Pulmonary artery endothelial cell (primary cell): ENCODE measurements around the gene EFTUD2. TPM values are rescaled to one million over a fixed set of nuclear protein-coding genes. Genes with fewer than 3 reads are reported as not detected.
"Not testable (repeated sequence)": the region's sequence is repeated elsewhere in the genome, so short reads cannot be mapped to it uniquely, and the experiment has no call there.

Experiments used
- DNase-seq: peaks from one replicate; pipeline ENCODE4 v3.0.0-alpha.2; 2011; ENCODE audit warnings: low read depth, low spot score
- total RNA-seq: library from RNA; depleted of rRNA; stranded (reverse); fragments of >200 nt; gene quantifications from 2 replicates; pipeline ENCODE4 v1.2.3, GENCODE V29; 2014

The EFTUD2 gene
- total RNA-seq, result 226 and 278 TPM in 2 replicates

DNA sequence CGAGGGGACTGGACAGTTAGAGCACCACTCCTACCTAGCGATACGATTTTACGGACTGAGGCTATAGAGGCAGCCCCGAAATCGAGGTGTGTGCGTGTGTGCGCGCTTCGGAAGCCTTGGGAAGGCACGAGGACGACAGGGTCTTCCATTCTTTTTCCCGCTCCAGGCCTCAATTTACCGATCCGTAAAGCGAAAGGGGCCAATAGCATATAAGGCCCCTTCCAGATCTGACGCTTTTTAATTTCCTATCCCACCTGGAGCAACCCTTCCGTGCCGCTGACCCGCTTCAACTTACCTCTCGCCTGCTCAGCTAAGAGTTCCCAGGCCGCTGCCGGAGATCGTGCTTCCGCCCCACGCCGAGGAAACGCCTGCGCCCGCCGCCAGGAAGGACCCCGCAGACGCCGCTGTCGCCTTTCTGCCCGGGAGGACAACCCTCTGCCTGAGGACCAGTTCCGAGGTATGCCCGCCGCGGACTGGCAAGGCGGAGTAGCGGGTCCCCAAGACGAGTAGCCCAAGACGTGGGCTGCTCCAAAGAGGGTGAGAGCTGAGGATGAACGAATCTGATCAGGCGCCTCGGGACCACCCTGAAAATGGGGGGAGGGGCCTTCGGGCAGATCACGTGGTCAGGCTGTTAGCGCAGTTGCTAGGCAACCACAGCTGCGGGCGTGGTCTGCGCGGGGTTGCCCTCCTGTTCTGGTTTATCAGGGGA is at the start of gene EFTUD2:
Gene EFTUD2 (minus strand): TSS at position 372 of the 709 bp plus-strand sequence. CDS start 4,924 bp downstream, outside the sequence.
- peak; percentile 66 for DNase-seq

DNA sequence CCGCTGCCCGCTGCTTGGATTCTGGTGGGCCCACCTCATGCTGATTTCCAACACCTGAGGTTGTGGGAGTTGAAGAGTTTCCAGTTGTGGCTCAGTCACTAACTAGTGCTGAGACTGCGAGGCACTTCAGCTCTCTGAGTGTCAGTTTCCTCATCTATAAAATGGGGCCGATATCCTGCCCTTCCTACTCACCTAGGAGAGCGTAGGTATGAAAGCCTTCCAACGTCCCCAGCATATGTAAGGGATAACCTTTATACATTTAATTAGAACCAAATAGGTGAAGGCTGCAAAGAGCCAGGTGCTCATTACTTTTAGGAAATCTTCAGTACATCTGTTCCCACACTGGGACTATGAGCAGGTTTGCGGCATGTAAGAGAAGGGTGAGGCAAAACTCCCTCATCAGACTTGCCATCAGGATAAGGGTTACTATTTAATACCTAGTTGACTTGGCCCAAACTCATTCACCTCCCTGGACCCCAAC is 49.1 kb upstream of the EFTUD2 start:
- DNase-seq, result no peak

DNA sequence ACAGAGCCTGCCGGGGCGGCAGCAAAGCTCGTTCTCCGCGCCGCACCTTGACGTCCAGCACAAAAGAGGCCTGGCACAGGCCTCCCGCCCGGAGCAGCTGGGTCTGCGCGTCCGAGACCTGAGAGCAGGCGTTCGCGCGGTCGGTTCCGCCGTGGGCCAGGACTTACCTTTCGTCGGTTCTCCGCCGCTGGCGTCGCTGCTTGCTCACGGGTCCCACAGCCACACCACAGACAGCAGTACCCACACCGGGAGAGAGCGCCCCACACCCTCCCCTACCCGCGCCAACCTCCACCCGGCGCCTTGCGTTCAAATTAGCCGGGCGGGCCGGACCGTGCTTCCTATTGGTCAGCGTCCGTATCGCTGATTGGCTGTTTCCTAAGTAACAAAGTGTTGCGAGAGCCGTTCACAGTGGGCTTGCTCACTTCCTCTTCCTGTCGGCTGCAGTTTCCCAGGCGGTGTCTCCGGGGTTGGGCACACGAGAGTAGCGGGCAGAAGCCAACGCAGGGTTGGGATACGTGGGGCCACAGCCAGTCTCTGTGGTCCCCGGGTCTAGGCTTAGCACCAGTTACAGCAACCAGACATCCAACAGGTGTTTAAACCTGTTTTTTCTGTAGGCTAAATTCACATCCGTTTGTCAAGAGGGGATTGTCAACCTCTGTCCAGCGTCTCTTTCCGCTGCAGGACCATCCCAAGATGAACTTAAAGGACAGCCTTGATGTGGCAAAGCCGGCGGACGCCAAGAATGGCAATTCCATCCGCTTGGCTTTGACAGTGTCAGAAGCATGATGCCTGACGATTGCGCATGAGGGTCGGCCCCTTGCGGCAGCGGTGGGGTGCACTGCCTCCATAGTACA is 48.4 kb upstream of the EFTUD2 start, which contains the start of gene KIF18B:
Gene KIF18B (minus strand): TSS at position 313 of the 854 bp plus-strand sequence. CDS start 11,429 bp downstream, outside the sequence.
- DNase-seq, result peak; percentile 90

DNA sequence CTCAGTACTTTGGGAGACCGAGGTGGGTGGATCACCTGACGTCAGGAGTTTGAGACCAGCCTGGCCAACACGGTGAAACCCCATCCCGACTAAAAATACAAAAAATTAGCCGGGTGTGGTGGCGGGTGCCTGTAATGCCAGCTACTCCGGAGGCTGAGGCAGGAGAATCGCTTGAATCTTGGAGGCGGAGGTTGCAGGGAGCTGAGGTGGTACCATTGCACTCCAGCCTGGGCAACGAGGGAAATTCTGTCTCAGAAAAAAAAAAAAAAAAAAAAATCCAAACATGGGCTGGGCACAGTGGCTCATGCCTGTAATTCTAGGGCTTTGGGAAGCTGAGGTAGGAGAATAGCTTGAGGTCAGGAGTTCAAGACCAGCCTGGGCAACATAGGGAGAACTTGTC is 46.4 kb upstream of the EFTUD2 start:
- not testable (repeated sequence) for DNase-seq

DNA sequence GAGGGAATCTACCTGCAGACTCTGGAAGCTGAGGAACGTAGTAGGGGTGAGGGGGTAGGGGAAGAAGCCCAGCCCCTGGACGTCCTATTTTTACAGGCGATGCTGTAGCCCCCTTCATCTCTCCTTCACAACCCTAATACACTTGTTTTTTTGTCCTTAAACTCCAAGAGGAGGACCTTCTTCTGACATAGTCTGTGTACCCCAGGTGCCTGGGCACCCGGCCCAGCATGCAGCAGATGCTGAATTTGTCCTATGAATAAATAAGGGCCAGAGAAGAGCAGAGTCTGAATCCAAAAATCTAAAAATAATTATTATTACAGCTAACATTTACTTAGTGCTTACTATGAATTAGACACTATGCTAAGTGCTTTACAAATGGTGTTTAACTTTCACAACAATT is 43.2 kb upstream of the EFTUD2 start:
- no peak for DNase-seq

DNA sequence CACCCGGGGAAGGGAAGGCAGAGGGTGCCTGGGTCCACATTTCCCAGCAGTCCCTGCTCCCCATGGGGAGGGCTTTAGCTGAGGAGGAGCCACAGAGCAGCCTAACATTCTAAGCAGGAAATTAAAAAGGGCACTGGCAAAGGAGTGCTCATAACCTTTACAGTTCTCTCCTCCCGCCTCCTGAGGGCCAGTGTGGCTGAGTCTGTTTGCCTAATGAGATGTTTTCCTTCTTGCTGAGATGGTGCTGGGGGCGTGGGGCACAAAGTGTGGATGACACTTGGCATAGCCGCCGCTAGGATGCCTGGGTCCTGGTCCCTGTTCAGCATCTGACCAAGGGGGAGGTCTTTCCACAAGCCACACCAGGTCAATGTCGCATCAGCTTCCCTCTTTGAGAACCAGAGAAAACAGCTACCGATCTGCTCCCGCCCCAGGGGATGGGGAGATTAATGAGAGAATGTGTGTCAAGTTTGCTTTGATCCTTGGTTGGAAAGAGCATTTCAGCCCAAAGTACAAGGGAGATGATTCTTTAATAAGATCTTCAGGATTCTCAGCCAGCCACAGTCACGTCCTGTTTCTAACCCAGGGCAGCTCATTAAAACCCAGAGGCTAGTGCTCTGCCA is 42.6 kb upstream of the EFTUD2 start:
- no peak for DNase-seq

DNA sequence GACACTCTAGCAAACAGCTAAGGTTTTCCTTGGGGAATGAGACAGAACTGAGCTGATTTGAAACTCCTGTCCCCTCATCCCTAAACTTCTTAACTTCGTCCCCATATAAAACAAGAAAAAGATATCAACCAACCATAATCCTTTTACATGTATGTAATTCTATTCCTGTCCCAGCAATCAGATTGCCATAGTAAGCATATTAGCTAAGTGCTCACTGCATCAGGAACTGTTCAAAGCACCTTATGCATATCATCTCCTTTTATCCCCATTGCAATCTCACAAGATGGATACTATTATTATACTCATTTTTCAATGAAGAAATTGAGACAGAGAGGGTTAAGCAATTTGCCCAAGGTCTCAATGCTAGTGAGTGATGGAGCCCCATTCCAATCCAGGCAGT is 41.5 kb upstream of the EFTUD2 start:
- DNase-seq, result no peak

DNA sequence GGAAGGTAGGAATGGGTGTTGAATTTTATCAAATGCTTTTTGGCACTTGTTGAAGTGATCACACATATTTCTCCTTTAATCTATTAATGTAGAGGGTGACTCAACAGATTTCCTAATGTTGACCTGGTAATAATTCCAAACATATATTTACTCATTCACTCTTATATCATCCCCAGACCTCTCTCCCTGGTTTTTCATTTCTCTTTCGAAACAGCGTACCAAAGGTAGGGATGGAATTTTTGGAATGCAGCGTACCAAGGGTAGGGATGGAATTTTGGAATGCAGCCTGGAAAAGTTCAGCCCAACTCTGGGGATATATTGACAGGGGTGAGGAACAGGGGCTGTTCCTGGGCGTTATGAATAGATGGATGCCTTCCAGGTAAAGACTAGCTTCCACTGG is 41.1 kb upstream of the EFTUD2 start:
- no peak for DNase-seq

DNA sequence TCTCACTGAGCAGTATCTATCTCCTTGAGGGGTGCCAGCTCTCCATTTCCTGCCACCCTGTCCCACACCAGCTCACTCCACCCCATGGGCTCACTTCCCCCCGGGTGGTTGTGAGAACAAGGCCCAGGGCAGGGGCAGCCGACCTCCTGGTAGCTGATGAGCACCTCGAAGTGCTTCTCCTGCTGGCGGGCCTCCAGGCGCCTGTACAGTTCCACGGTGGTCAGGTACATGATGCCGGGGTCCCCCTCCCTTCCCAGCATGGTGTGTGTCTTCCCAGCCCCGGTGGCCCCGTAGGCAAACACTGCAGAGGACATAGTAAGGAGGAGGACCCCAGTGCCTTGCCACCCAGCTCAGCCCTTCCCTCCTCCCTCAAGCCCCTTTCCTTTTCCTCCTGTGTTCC is 35.9 kb upstream of the EFTUD2 start:
- DNase-seq, result no peak

DNA sequence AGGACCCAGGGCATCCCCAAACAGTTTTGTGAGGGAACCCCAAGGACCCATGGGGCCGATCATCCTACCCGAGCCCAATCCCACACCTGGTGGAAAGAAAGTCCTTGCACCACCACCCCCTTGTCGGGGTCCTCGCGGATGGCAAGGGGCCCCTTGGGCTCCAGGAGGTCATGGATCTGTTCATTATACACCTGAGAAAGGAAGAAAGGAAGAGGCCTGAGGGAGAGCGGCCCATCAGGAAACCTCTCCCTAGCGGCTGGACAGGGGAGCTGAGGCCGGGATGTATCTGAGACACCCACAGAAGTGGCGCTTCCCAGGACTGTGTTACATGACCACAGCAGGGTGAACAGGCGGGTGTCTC is 35.5 kb upstream of the EFTUD2 start:
- DNase-seq, result no peak

DNA sequence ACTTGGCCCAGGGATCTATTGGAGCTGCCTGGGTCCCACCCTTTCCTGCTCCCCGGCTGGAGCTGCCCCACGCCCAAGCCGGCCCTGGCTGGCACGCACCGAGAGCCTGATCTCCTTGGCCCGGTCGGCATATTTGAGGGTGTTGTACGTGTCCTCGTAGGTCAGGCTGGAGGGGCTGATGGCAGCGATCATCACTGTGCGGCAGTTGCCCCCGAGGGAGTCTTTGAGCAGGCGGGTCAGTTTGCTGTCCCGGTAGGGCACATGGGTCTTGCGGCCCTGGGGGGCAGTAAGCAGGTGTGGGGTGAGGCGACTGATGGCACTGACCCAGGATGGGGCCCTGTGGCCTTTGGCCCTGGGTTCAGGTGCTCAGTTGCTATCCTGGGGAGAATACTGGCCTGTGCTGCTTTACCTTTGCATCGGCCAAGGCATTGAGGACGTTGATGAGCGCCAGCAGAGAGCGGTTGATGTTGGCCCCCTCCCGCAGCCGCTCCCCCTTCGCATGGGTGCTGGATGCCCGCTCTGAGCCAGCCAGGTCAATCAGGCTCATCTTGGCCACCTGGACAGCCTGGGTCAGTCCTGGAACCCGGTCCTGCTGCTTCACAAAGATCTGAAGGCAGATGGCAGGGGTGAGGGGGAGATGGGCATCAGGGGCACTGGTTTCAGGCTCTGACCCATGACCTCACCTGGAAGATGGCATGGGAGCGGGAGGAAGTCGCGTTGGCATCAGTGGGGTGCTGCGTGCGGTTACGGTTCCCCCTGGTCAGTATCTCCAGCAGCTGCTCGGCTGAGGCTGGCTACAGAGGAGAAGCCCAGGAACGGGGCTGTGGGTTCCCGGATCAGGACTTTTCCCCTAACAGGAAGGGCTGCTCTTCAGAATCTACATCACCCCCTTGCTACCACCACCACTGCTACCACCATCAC is 34.8 kb upstream of the EFTUD2 start:
- DNase-seq, result no peak

DNA sequence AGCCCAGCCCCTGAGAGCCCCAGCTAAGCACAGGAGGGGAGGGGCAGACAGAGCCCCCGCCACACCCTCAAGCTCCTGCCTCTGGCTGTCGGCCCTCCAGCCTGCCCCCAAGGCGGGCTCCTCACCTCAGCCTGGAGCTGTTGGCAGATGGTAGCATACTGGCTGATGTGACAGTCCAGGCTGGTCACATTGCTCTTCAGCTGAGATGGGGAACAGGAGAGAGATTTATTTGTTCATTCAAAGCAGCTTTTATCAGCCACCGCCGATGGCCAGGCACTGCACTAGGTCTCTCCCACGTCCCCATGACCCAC is 33.5 kb upstream of the EFTUD2 start:
- DNase-seq, result no peak

DNA sequence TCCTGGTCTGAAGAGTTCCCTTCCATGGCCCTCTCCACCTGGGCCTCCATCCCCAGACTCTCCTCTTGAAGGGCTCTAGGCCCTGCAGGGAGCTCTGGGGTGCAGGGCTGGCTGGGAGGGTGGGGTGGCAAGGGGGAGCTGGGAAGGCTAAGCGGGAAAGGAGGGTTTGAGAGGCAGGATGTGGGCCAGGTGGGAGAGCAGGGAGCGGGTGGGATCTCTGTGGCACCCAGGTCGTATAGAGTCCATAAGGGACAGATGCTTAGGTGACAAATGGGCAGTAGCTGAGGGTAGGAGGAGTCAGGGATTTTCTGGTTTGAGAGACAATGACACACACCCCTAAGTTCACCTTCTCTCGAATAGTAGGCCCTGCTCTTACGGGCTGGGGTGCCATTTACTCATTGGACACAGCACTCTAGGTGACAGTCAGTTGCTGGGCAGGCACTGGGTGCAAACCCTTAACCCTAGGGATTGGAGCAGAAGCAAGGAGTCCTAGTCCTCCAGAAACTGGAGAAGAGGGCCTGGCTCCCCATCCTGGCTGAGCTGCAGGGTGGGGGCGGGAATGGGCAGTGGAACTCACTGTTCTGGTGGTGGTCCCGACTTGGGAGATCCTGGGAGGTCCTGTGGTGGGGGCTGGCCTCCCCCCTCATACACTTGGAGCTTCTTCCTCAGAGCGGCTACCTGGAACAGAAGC is 33.0 kb upstream of the EFTUD2 start:
- no peak for DNase-seq

DNA sequence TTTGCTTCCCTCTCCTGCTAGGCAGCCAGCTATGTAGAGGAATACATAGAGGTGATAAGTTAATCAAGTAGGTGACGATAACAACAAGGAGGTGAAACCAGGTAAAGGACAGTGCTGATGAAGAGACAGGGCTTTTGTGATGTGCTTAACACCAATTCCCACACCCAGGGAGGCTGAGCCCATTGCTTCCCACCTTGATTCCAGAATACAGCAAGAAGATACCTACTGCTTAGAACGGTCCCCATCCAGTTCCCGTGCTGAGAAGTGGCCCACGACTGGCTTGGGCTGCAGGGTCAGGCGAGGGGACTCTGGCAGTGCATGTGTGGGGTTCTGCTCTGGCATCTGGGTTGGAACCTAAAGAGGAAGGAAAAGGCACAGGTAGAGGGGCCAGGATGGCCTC is 32.1 kb upstream of the EFTUD2 start:
- DNase-seq, result no peak

DNA sequence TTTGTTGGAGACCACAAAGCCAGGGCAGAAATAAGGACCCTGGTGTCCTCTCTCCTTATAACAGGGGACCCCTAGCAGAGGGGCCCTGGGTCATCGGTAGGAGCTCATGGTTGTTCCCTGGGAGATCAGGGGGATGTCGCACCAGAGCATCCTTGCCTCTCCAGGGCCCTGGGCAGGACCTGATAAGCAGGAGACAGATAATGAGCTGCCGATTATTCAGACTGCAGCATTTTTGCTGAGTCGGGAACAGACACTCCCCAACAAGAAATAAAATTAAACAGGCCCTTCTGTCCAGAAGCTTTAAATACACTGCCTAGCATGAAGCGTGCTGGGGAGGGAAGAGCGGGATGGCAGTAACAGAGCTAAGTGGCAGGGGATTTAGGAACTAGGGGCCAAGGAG is 31.4 kb upstream of the EFTUD2 start:
- DNase-seq, result no peak

DNA sequence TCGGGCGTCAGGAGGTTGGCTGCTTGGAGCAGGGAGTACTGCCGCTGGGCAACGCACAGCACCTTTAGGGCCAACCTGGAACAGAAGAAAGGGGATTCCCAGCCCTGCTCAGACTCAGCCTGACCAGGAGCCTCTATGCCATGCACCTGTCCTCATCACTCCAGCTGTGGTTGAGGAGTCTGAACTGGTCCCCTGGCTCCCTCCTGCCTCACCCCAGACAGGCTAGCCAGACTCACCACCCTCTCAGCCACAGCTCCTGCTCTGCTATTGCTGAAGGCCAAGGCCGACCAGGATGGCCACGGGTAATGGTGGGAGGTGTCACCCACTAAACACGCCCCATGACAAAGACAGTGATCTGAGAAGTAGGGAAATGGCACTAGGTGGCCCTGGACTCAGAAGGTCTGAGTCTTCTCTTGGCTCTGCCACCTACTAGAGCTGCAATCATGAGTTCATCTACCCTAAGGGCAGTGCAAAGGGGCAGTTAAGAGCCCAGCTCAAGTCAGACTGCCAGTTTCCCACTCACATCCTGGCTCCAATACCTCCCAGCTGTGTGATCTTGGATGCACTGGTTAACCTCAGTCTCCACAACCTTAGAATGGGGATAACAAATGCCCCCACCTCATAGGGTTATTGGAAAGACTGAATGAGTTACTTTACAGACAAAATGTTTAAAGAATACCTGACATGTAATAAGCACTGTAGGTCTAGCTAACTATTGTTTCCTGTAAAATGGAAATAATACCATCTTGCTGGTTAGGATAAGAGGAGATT is 29.9 kb upstream of the EFTUD2 start:
- no peak for DNase-seq

DNA sequence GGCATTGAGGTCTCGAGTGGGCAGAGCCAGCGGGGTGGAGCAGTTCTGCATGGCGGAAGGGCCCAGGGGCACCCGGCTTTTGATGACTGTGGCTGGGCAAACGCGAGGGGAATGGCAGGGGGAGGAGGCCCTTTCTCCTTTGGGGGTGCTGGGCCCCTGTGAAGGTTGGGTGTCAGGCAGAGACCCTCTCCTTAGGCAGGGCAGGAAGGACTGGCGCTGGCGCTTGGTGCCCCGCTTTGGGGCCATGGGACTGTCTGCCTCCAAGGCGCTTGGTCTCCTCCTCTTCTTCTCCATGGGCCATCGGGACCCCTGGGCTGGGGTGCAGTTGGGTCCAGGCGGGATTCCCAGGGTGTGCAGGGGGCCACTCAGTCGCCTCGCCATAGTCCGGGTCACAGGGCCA is 28.9 kb upstream of the EFTUD2 start:
- DNase-seq, result no peak

DNA sequence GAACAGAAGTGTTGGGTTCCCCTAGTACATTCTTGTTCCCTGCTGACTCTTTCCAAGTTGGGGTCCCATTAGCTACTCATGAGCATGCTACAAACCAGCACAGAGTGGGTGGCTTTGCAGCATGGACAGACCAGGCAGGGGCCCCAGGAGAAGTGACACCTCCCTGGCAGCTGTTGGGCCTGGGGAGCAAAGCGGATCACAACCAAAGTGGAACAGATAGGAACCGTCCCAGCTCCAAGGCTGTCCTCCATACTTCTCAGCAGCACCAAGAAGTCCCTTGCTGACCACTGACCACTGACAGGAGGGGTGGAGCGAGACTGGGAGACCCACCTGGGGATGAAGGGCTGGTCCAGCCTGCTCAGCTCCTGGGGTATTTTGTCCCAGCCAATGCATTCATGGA is 28.5 kb upstream of the EFTUD2 start:
- no peak for DNase-seq

DNA sequence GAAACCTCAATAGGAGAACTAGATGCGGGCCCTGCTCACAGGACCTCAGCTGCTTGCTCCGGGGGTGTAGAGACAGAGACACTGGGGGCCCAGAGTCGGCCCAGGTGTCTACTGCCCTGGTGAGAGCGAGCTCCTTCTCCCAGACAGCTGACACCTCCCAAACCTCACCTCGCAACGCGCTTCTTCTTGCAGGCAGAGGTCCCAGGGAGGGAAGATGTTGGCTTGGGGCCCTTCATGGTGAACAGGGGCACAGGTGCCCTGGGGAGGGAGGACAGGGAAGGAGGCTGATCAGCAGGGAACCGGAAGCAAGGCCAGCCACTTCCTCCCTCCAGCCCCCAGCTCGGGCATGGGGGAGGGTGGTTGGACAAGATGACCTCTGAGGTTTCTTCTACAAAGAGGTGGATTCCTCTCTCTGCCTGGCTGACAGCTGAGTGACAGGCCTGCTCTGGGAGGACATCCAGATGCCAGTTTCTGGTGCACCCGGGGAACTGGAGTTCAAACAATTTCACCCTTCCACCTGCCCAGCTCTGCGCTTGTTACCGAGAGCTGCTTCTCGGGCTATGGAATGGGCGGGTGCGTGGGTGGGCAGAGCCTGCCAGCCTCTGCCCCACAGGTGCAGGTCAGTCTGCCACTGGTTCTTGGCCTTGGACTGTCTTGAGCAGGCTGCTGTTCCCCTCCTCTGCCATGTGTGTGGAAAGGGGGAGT is 27.7 kb upstream of the EFTUD2 start:
- DNase-seq, result no peak
